Activated naive CD8-positive, alpha-beta T cell treated with anti-CD3 and anti-CD28 coated beads, Interleukin-2, amount 10 ng/mL, durations not matched to agents 7 days and 5 days (primary cell): ENCODE data around the gene RTL9. TPM values are rescaled to one million over a fixed set of nuclear protein-coding genes. Genes with fewer than 3 reads are reported as not detected.
"Not testable (repeated sequence)": the region's sequence is repeated elsewhere in the genome, so short reads cannot be mapped to it uniquely, and the experiment has no call there.

Source experiments
- ATAC-seq: fragments of 150-1000 bp; cut with Tn5 transposase; one replicate; pipeline ENCODE4 v1.10.0; 2021; ENCODE audit warnings: low read depth, moderate library complexity
- POLR2A ChIA-PET: fragments of 350-600 bp; sonication (Branson Sonifier 250); formaldehyde crosslinking; loops from one replicate; lab custom pipeline; 2021; ENCODE audit warnings: antibody characterized with exemption; lab: Charles Lee
- DNase-seq: peaks from one replicate; pipeline ENCODE4 v3.0.0; 2021
- H3K27ac Mint-ChIP-seq: one replicate; pipeline ENCODE4 v1.8.0; 2022; ENCODE audit warnings: mild to moderate bottlenecking, mixed read lengths
- H3K27me3 Mint-ChIP-seq: one replicate; pipeline ENCODE4 v1.8.0; 2022; ENCODE audit warnings: mild to moderate bottlenecking, moderate library complexity, mixed read lengths
- H3K36me3 Mint-ChIP-seq: one replicate; pipeline ENCODE4 v1.8.0; 2021; ENCODE audit warnings: mild to moderate bottlenecking, mixed read lengths
- H3K4me1 Mint-ChIP-seq: one replicate; pipeline ENCODE4 v1.8.0; 2021; ENCODE audit warnings: mixed read lengths
- H3K4me3 Mint-ChIP-seq: one replicate; pipeline ENCODE4 v1.8.0; 2022; ENCODE audit warnings: mild to moderate bottlenecking, moderate library complexity, mixed read lengths
- H3K9me3 Mint-ChIP-seq: one replicate; pipeline ENCODE4 v1.8.0; 2021; ENCODE audit warnings: mixed read lengths
- total RNA-seq, 2 experiments: library from RNA; stranded (reverse); gene quantifications; one replicate each; pipeline ENCODE4 v1.2.3, GENCODE V29; 2021

RTL9 gene
- total RNA-seq, 2 experiments from 2014 or later, result not detected

GRCh38 chrX:110321670-110322069, 37.0 kb upstream of the RTL9 start:
- peaks cover 1% of the 10 kb centered on the region for H3K9me3 Mint-ChIP-seq
- no peaks in the 10 kb centered on the region for H3K4me1 Mint-ChIP-seq
- no peak overlapping the region for H3K4me3 Mint-ChIP-seq
- POLR2A ChIA-PET, result no interaction called here
- no peak overlapping the region for H3K27ac Mint-ChIP-seq
- no peak for DNase-seq
- H3K36me3 Mint-ChIP-seq, result peaks cover 2% of the 10 kb centered on the region
- no peaks in the 10 kb centered on the region for H3K27me3 Mint-ChIP-seq
- ATAC-seq, result no peak

- Mint-ChIP-seq H3K9me3 (peaks cover 1% of the 10 kb centered on the region), H3K4me3 (no peak overlapping the region), H3K4me1 (no peaks in the 10 kb centered on the region), H3K27me3 (no peaks in the 10 kb centered on the region), H3K27ac (no peak overlapping the region), H3K36me3 (peaks cover 2% of the 10 kb centered on the region)
- POLR2A ChIA-PET, result no interaction called here
- DNase-seq (no peak), ATAC-seq (no peak)
These were observed 36.0 kb upstream of the RTL9 start for GRCh38 chrX:110322603-110323002.

- peaks cover 1% of the 10 kb centered on the region for H3K9me3 Mint-ChIP-seq
- H3K4me1 Mint-ChIP-seq, result no peaks in the 10 kb centered on the region
- POLR2A ChIA-PET, result no interaction called here
- DNase-seq, result no peak
- H3K27ac Mint-ChIP-seq, result no peak overlapping the region
- no peak overlapping the region for H3K4me3 Mint-ChIP-seq
- H3K36me3 Mint-ChIP-seq, result peaks cover 2% of the 10 kb centered on the region
- no peak for ATAC-seq
- no peaks in the 10 kb centered on the region for H3K27me3 Mint-ChIP-seq
These were observed 31.9 kb upstream of the RTL9 start for GRCh38 chrX:110326712-110327111.

GRCh38 chrX:110327336-110327735, 31.3 kb upstream of the RTL9 start:
- Mint-ChIP-seq H3K27ac (no peak overlapping the region), H3K27me3 (no peaks in the 10 kb centered on the region), H3K36me3 (peaks cover 2% of the 10 kb centered on the region), H3K9me3 (peaks cover 1% of the 10 kb centered on the region), H3K4me1 (no peaks in the 10 kb centered on the region), H3K4me3 (no peak overlapping the region)
- POLR2A ChIA-PET, result no interaction called here
- DNase-seq, result no peak
- ATAC-seq, result no peak

GRCh38 chrX:110328613-110329012, 30.0 kb upstream of the RTL9 start:
- H3K4me3 Mint-ChIP-seq, DNase-seq, H3K36me3 Mint-ChIP-seq, H3K4me1 Mint-ChIP-seq, H3K9me3 Mint-ChIP-seq, POLR2A ChIA-PET, H3K27ac Mint-ChIP-seq, ATAC-seq, H3K27me3 Mint-ChIP-seq: not testable (repeated sequence)

GRCh38 chrX:110331444-110332030, 27.1 kb upstream of the RTL9 start:
- Mint-ChIP-seq H3K4me1 (no peaks in the 10 kb centered on the region), H3K27ac (no peak overlapping the region), H3K4me3 (no peak overlapping the region), H3K27me3 (no peaks in the 10 kb centered on the region), H3K9me3 (no peaks in the 10 kb centered on the region), H3K36me3 (no peaks in the 10 kb centered on the region)
- POLR2A ChIA-PET, result no interaction called here
- no peak for ATAC-seq
- no peak for DNase-seq

GRCh38 chrX:110333458-110333857, 25.2 kb upstream of the RTL9 start:
- POLR2A ChIA-PET, H3K27me3 Mint-ChIP-seq, ATAC-seq, DNase-seq, H3K36me3 Mint-ChIP-seq, H3K9me3 Mint-ChIP-seq, H3K4me1 Mint-ChIP-seq, H3K4me3 Mint-ChIP-seq, H3K27ac Mint-ChIP-seq: not testable (repeated sequence)

- POLR2A ChIA-PET, result no interaction called here
- Mint-ChIP-seq H3K27me3 (peaks cover 4% of the 10 kb centered on the region), H3K4me3 (no peak overlapping the region), H3K9me3 (no peaks in the 10 kb centered on the region), H3K4me1 (no peaks in the 10 kb centered on the region), H3K27ac (no peak overlapping the region), H3K36me3 (no peaks in the 10 kb centered on the region)
- no peak for ATAC-seq
- DNase-seq, result no peak
These were observed 19.7 kb upstream of the RTL9 start for GRCh38 chrX:110338935-110339334.

GRCh38 chrX:110341189-110342035, 17.2 kb upstream of the RTL9 start:
- POLR2A ChIA-PET, result no interaction called here
- no peaks in the 10 kb centered on the region for H3K9me3 Mint-ChIP-seq
- H3K36me3 Mint-ChIP-seq, result no peaks in the 10 kb centered on the region
- no peak for DNase-seq
- H3K4me3 Mint-ChIP-seq, result no peak overlapping the region
- H3K27me3 Mint-ChIP-seq, result peaks cover 4% of the 10 kb centered on the region
- no peak for ATAC-seq
- H3K4me1 Mint-ChIP-seq, result no peaks in the 10 kb centered on the region
- no peak overlapping the region for H3K27ac Mint-ChIP-seq

GRCh38 chrX:110346681-110347080, 12.0 kb upstream of the RTL9 start:
- Mint-ChIP-seq H3K4me1 (no peaks in the 10 kb centered on the region), H3K27me3 (no peaks in the 10 kb centered on the region), H3K27ac (no peak overlapping the region), H3K9me3 (no peaks in the 10 kb centered on the region), H3K4me3 (no peak overlapping the region), H3K36me3 (no peaks in the 10 kb centered on the region)
- no peak for DNase-seq
- POLR2A ChIA-PET, result no interaction called here
- ATAC-seq, result no peak

- Mint-ChIP-seq H3K27ac (no peak overlapping the region), H3K4me3 (no peak overlapping the region), H3K9me3 (no peaks in the 10 kb centered on the region), H3K27me3 (no peaks in the 10 kb centered on the region), H3K4me1 (no peaks in the 10 kb centered on the region), H3K36me3 (no peaks in the 10 kb centered on the region)
- DNase-seq, result no peak
- POLR2A ChIA-PET, result no interaction called here
- no peak for ATAC-seq
These were observed 625 bp downstream of the RTL9 start for GRCh38 chrX:110359273-110359672.

- POLR2A ChIA-PET, result no interaction called here
- no peaks in the 10 kb centered on the region for H3K9me3 Mint-ChIP-seq
- no peaks in the 10 kb centered on the region for H3K36me3 Mint-ChIP-seq
- DNase-seq (no peak), ATAC-seq (no peak)
- no peak overlapping the region for H3K27ac Mint-ChIP-seq
- H3K4me1 Mint-ChIP-seq, result no peaks in the 10 kb centered on the region
- H3K27me3 Mint-ChIP-seq, result no peaks in the 10 kb centered on the region
- H3K4me3 Mint-ChIP-seq, result no peak overlapping the region
These were observed 4.6 kb downstream of the RTL9 start for GRCh38 chrX:110363244-110363643.

- POLR2A ChIA-PET, result no interaction called here
- Mint-ChIP-seq H3K36me3 (no peaks in the 10 kb centered on the region), H3K27me3 (peaks cover 4% of the 10 kb centered on the region), H3K9me3 (no peaks in the 10 kb centered on the region), H3K4me1 (no peaks in the 10 kb centered on the region), H3K4me3 (no peak overlapping the region), H3K27ac (no peak overlapping the region)
- DNase-seq (no peak), ATAC-seq (no peak)
These were observed 14.7 kb downstream of the RTL9 start for GRCh38 chrX:110373310-110373709.

GRCh38 chrX:110374559-110374958, 15.9 kb downstream of the RTL9 start:
- H3K36me3 Mint-ChIP-seq, result no peaks in the 10 kb centered on the region
- no peak overlapping the region for H3K27ac Mint-ChIP-seq
- no peak for DNase-seq
- H3K9me3 Mint-ChIP-seq, result no peaks in the 10 kb centered on the region
- H3K27me3 Mint-ChIP-seq, result peaks cover 4% of the 10 kb centered on the region
- ATAC-seq, result no peak
- no peak overlapping the region for H3K4me3 Mint-ChIP-seq
- POLR2A ChIA-PET, result no interaction called here
- no peaks in the 10 kb centered on the region for H3K4me1 Mint-ChIP-seq
